Trophoblast cell (in vitro differentiated cells and primary cell): ENCODE data around the gene ZNF579.
"Not testable (repeated sequence)": the region's sequence is repeated elsewhere in the genome, so short reads cannot be mapped to it uniquely, and the experiment has no call there.

Source experiments
- DNase-seq, 2 donors: peaks; one replicate each; pipeline ENCODE4 v3.0.0-alpha.2; 2016
- H2AFZ ChIP-seq: 2 replicates; pipeline ENCODE4 v1.6.1; 2013; ENCODE audit warnings: low read length, moderate library complexity, mild to moderate bottlenecking; ENCODE audit not compliant: insufficient read depth, poor library complexity
- H2AK5ac ChIP-seq: 2 replicates; pipeline ENCODE4 v1.6.1; 2013; ENCODE audit warnings: mild to moderate bottlenecking, low read length
- H2BK120ac ChIP-seq: 2 replicates; pipeline ENCODE4 v1.6.1; 2013; ENCODE audit warnings: low read length, mild to moderate bottlenecking, moderate library complexity; ENCODE audit not compliant: insufficient read depth, poor library complexity
- H2BK12ac ChIP-seq: 2 replicates; pipeline ENCODE4 v1.6.1; 2013; ENCODE audit warnings: mild to moderate bottlenecking, low read length, moderate library complexity
- H2BK5ac ChIP-seq: 2 replicates; pipeline ENCODE4 v1.6.1; 2013; ENCODE audit warnings: low read length, low read depth, moderate library complexity, mild to moderate bottlenecking; ENCODE audit not compliant: poor library complexity
- H3K14ac ChIP-seq: 2 replicates; pipeline ENCODE4 v1.6.1; 2013; ENCODE audit warnings: mild to moderate bottlenecking, low read length
- H3K18ac ChIP-seq: 2 replicates; pipeline ENCODE4 v1.6.1; 2013; ENCODE audit warnings: mild to moderate bottlenecking, low read length
- H3K23ac ChIP-seq: 2 replicates; pipeline ENCODE4 v1.6.1; 2013; ENCODE audit warnings: low read length
- H3K27ac ChIP-seq: 2 replicates; pipeline ENCODE4 v1.5.1; 2013; ENCODE audit warnings: low read depth, mild to moderate bottlenecking, inconsistent platforms, low read length, moderate library complexity
- H3K27me3 ChIP-seq: 2 replicates; pipeline ENCODE4 v1.6.1; 2013; ENCODE audit warnings: inconsistent platforms, mild to moderate bottlenecking, low read length, moderate library complexity; ENCODE audit not compliant: insufficient read depth
- H3K36me3 ChIP-seq, 2 experiments: 1 replicate in 1 of 2; 2 replicates in 1 of 2; pipeline ENCODE4 v1.6.1; 2013; ENCODE audit warnings: low read length in 2 of 2, mild to moderate bottlenecking in 2 of 2, moderate library complexity in 1 of 2; ENCODE audit not compliant: insufficient read depth in 2 of 2, control insufficient read depth in 1 of 2
- H3K4ac ChIP-seq: 2 replicates; pipeline ENCODE4 v1.6.1; 2013; ENCODE audit warnings: low read depth, mild to moderate bottlenecking, low read length, moderate library complexity
- H3K4me1 ChIP-seq, 2 experiments: 1 replicate in 1 of 2; 2 replicates in 1 of 2; pipeline ENCODE4 v1.6.1; 2013; ENCODE audit warnings: low read length in 2 of 2, mild to moderate bottlenecking in 2 of 2, moderate library complexity in 1 of 2; ENCODE audit not compliant: insufficient read depth in 2 of 2, control insufficient read depth in 1 of 2
- H3K4me2 ChIP-seq: 2 replicates; pipeline ENCODE4 v1.6.1; 2013; ENCODE audit warnings: inconsistent platforms, mild to moderate bottlenecking, low read length, moderate library complexity
- H3K4me3 ChIP-seq: 2 replicates; pipeline ENCODE4 v1.5.1; 2013; ENCODE audit warnings: mild to moderate bottlenecking, low read depth, low read length, inconsistent platforms
- H3K79me1 ChIP-seq: one replicate; pipeline ENCODE4 v1.6.1; 2013; ENCODE audit warnings: low read length
- H3K79me2 ChIP-seq: 2 replicates; pipeline ENCODE4 v1.6.1; 2013; ENCODE audit warnings: low read length, mild to moderate bottlenecking; ENCODE audit not compliant: control insufficient read depth, insufficient read depth, poor library complexity
- H3K9ac ChIP-seq: 2 replicates; pipeline ENCODE4 v1.6.1; 2013; ENCODE audit warnings: mild to moderate bottlenecking, low read length
- H3K9me3 ChIP-seq: 2 replicates; pipeline ENCODE4 v1.6.1; 2013; ENCODE audit warnings: low read depth, mild to moderate bottlenecking, control low read depth, inconsistent platforms, low read length; ENCODE audit not compliant: insufficient read depth
- H4K12ac ChIP-seq: 2 replicates; pipeline ENCODE4 v1.6.1; 2013; ENCODE audit warnings: low read depth, mild to moderate bottlenecking, low read length, moderate library complexity
- H4K8ac ChIP-seq: 2 replicates; pipeline ENCODE4 v1.6.1; 2013; ENCODE audit warnings: low read depth, mild to moderate bottlenecking, low read length, moderate library complexity
- H4K91ac ChIP-seq: one replicate; pipeline ENCODE4 v1.6.1; 2013; ENCODE audit warnings: low read depth, mild to moderate bottlenecking, low read length, moderate library complexity
- WGBS: extraction: QIAGEN DNeasy Blood & Tissue Kit; methylation state at CpG from one replicate; pipeline ENCODE4 v1.1.7; 2013; ENCODE audit warnings: missing lambda C conversion rate; ENCODE audit not compliant: insufficient read length, insufficient coverage; ENCODE audit errors: extremely low coverage; 5-methylcytosine and 5-hydroxymethylcytosine counted together

Gene ZNF579

GRCh38 chr19:55578031-55578760 lies 2.5 kb downstream of the ZNF579 start:
- Histone ChIP-seq H3K4me1 (peaks cover 3 to 7% of the 10 kb centered on the region in 2 experiments), H2BK5ac (no peak overlapping the region), H3K4me2 (no peak overlapping the region), H2BK12ac (no peak overlapping the region), H2AFZ (no peak overlapping the region), H3K27me3 (no peaks in the 10 kb centered on the region), H3K4ac (no peak overlapping the region), H3K79me1 (peaks cover 13% of the 10 kb centered on the region), H3K14ac (no peak overlapping the region), H2AK5ac (no peak overlapping the region), H3K18ac (no peak overlapping the region), H3K4me3 (no peak overlapping the region), H3K9ac (no peak overlapping the region), H4K12ac (no peak overlapping the region), H3K36me3 (peaks cover 25 to 26% of the 10 kb centered on the region in 2 experiments), H3K23ac (no peak overlapping the region), H2BK120ac (no peak overlapping the region), H4K91ac (no peak overlapping the region), H4K8ac (no peak overlapping the region), H3K27ac (no peak overlapping the region), H3K9me3 (peaks cover 2% of the 10 kb centered on the region), H3K79me2 (peaks cover 11% of the 10 kb centered on the region)
- no CpG with 5 or more reads among the region's 83 CpGs for WGBS
- DNase-seq: no peak

GRCh38 chr19:55576746-55577145 lies 3.9 kb downstream of the ZNF579 start:
- Histone ChIP-seq H3K4ac (no peak overlapping the region), H3K9ac (no peak overlapping the region), H3K4me2 (no peak overlapping the region), H3K4me3 (no peak overlapping the region), H2BK120ac (no peak overlapping the region), H3K23ac (no peak overlapping the region), H4K12ac (no peak overlapping the region), H3K36me3 (peaks cover 25 to 26% of the 10 kb centered on the region in 2 experiments), H3K18ac (no peak overlapping the region), H4K8ac (no peak overlapping the region), H3K27me3 (no peaks in the 10 kb centered on the region), H3K14ac (no peak overlapping the region), H3K9me3 (peaks cover 2% of the 10 kb centered on the region), H2BK5ac (no peak overlapping the region), H2AK5ac (no peak overlapping the region), H4K91ac (no peak overlapping the region), H2AFZ (no peak overlapping the region), H2BK12ac (no peak overlapping the region), H3K27ac (no peak overlapping the region), H3K79me1 (peaks cover 13% of the 10 kb centered on the region), H3K4me1 (peaks cover 3 to 7% of the 10 kb centered on the region in 2 experiments), H3K79me2 (peaks cover 11% of the 10 kb centered on the region)
- DNase-seq: no peak
- WGBS: no CpG with 5 or more reads among the region's 5 CpGs

DNA sequence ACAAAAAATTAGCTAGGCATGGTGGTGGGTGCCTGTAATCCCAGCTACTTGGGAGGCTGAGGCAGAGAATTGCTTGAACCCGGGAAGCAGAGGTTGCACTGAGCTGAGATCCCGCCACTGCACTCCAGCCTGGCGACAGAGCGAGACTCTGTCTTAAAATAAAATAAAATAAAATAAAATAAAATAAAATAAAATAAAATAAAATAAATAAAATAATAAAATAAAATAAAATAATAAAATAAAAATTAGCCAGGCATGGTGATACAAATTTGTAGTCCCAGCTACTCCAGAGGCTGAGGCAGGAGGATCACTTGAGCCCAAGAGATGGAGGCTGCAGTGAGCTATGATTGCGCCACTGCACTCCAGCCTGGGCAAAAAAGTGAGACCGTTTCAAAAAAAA lies 6.7 kb downstream of the ZNF579 start:
- H3K79me1 ChIP-seq, H3K79me2 ChIP-seq, H2BK12ac ChIP-seq, H3K14ac ChIP-seq, H4K12ac ChIP-seq, DNase-seq, H3K27ac ChIP-seq, H2BK5ac ChIP-seq, H4K8ac ChIP-seq, H3K27me3 ChIP-seq, H2BK120ac ChIP-seq, H2AK5ac ChIP-seq, H3K9me3 ChIP-seq, H3K18ac ChIP-seq, H3K4me3 ChIP-seq, H3K23ac ChIP-seq, H3K4ac ChIP-seq, H3K4me2 ChIP-seq, H3K9ac ChIP-seq, H4K91ac ChIP-seq, H2AFZ ChIP-seq, H3K4me1 ChIP-seq: not testable (repeated sequence)
- WGBS: no CpG with 5 or more reads among the region's 6 CpGs
- H3K36me3 ChIP-seq: peaks cover 21% of the 10 kb centered on the region in 2 experiments

DNA sequence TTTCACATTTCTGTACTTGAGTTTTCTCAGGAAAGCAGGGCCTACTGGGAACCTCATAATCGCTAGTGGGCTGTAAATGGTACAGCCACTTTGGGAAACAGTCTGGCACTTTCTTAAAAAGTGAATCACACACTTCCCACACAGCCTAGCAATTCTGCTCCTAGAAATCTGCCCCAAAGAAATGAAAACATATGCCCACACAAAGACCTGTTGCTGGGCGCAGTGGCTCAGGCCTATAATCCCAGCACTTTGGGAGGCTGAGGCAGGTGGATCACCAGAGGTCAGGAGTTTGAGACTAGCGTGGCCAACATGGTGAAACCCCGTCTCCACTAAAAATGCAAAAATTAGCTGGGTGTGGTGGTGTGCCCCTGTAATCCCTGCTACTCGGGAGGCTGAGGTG lies 11.2 kb downstream of the ZNF579 start:
- not testable (repeated sequence) for H3K23ac ChIP-seq, H2AFZ ChIP-seq, H2BK5ac ChIP-seq, H3K27ac ChIP-seq, H3K9ac ChIP-seq, H2BK12ac ChIP-seq, H2BK120ac ChIP-seq, DNase-seq, H3K79me2 ChIP-seq, H2AK5ac ChIP-seq, H4K91ac ChIP-seq, H3K4me2 ChIP-seq, H3K4me1 ChIP-seq, H4K8ac ChIP-seq, H3K9me3 ChIP-seq, H3K4ac ChIP-seq, H3K79me1 ChIP-seq, H3K14ac ChIP-seq, H3K36me3 ChIP-seq, H3K18ac ChIP-seq, H4K12ac ChIP-seq, H3K27me3 ChIP-seq, H3K4me3 ChIP-seq
- WGBS: no CpG with 5 or more reads among the region's 5 CpGs
